Measurements from ENCODE around the gene RIF1. TPM values are rescaled to one million over a fixed set of nuclear protein-coding genes. Genes with fewer than 3 reads are reported as not detected.

RIF1 gene
- total RNA-seq, 1 experiment from 2014 or later, result 37.1 TPM

DNA sequence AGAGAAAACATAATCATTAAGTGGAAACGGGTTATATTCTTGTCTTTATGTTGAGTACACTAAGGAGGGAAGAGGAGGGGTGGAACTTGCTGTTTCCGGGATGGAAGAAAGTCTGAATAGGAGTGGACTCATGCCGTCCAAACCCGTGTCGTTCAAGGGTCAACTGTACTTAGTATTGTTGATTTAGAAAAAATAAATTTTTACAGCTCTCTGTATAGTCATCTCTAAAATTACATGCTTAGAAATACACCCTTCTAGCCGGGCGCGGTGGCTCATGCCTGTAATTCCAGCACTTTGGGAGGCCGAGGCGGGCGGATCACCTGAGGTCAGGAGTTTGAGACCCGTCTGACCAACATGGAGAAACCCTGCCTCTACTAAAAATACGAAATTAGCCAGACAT lies 29.4 kb downstream of the RIF1 start:
- Histone ChIP-seq H2AFZ (ENCODE audit: low read length) (no peak overlapping the region), H3K9ac (ENCODE audit: low read length) (no peak overlapping the region), H3F3A (ENCODE audit: low read length, unreplicated experiment) (no peaks in the 10 kb centered on the region), H3K27ac (ENCODE audit: low read length) (no peak overlapping the region), H3K36me3 (ENCODE audit: low read depth, low read length) (peaks cover 76% of the 10 kb centered on the region), H3K4me3 (ENCODE audit: low read length) (no peak overlapping the region), H4K20me1 (ENCODE audit: low read length) (no peaks in the 10 kb centered on the region), H3K9me2 (replicated peaks; ENCODE audit: low read length) (no peaks in the 10 kb centered on the region), H3K9me3 (ENCODE audit: low read length) (no peaks in the 10 kb centered on the region), H3K27me3 (ENCODE audit: low read length) (no peaks in the 10 kb centered on the region), H3K4me1 (ENCODE audit: insufficient read depth, low read length) (no peaks in the 10 kb centered on the region), H3K79me2 (ENCODE audit: low read length) (no peaks in the 10 kb centered on the region), H3K4me2 (ENCODE audit: low read length) (no peak overlapping the region)
- DNase-seq (no peak), ATAC-seq (no peak)
- TF ChIP-seq, protein P1, sequence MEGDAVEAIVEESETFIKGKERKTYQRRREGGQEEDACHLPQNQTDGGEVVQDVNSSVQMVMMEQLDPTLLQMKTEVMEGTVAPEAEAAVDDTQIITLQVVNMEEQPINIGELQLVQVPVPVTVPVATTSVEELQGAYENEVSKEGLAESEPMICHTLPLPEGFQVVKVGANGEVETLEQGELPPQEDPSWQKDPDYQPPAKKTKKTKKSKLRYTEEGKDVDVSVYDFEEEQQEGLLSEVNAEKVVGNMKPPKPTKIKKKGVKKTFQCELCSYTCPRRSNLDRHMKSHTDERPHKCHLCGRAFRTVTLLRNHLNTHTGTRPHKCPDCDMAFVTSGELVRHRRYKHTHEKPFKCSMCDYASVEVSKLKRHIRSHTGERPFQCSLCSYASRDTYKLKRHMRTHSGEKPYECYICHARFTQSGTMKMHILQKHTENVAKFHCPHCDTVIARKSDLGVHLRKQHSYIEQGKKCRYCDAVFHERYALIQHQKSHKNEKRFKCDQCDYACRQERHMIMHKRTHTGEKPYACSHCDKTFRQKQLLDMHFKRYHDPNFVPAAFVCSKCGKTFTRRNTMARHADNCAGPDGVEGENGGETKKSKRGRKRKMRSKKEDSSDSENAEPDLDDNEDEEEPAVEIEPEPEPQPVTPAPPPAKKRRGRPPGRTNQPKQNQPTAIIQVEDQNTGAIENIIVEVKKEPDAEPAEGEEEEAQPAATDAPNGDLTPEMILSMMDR (conservative IDR thresholded peaks at IDR 0.05; ENCODE audit: low read depth, low read length), result no peak
- intact Hi-C loops (cut with micrococcal nuclease), result loop anchor here (5.0 to 10.0 kb wide), 3 partner anchors 152 to 1854 kb away; partner anchors contain the start of genes MMADHC, NMI and RBM43
- CTCF ChIA-PET, result no interaction called here
- POLR2A ChIA-PET (ENCODE audit: unreplicated experiment), result no interaction called here
- no TSS peak for BruUV-seq (replicated peaks)

DNA sequence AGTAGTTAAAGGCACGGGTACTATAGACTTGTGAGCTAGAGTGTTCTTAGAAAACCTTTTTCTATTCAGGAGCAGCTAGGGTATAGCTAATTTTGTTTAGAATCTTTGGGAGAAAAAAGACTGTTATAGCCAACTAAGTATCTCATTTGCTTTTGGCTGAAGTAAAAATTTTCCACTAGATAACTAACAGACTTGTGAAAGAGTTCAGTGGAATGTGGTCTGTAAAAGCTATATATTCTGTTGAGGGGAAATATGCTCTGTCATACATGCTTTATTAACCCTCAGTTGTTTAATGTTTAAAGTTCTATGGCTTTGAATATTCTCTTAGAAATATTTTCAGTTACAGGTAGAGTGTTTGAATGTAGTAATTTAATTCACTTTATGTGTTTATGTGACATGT lies 49.7 kb downstream of the RIF1 start:
- no peak for DNase-seq
- BruUV-seq (replicated peaks), result no TSS peak
- no peaks in the 10 kb centered on the region for H3K4me1 ChIP-seq (ENCODE audit: insufficient read depth, low read length)
- no peak overlapping the region for H3K9ac ChIP-seq (ENCODE audit: low read length)
- H2AFZ ChIP-seq (ENCODE audit: low read length), result no peak overlapping the region
- no peak for ATAC-seq
- ChIA-PET CTCF (no interaction called here), POLR2A (ENCODE audit: unreplicated experiment) (no interaction called here)
- H3K27ac ChIP-seq (ENCODE audit: low read length), result no peak overlapping the region
- peaks cover 3% of the 10 kb centered on the region for H3F3A ChIP-seq (ENCODE audit: low read length, unreplicated experiment)
- H3K9me3 ChIP-seq (ENCODE audit: low read length), result no peaks in the 10 kb centered on the region
- H3K36me3 ChIP-seq (ENCODE audit: low read depth, low read length), result peaks cover 83% of the 10 kb centered on the region
- intact Hi-C loops (cut with micrococcal nuclease), result no loop called here
- H4K20me1 ChIP-seq (ENCODE audit: low read length), result no peaks in the 10 kb centered on the region
- no peaks in the 10 kb centered on the region for H3K79me2 ChIP-seq (ENCODE audit: low read length)
- no peaks in the 10 kb centered on the region for H3K9me2 ChIP-seq (replicated peaks; ENCODE audit: low read length)
- no peak overlapping the region for H3K4me3 ChIP-seq (ENCODE audit: low read length)
- no peak overlapping the region for H3K4me2 ChIP-seq (ENCODE audit: low read length)
- H3K27me3 ChIP-seq (ENCODE audit: low read length), result no peaks in the 10 kb centered on the region
- TF ChIP-seq EZH2phosphoT487 (IDR thresholded peaks at IDR 0.05; ENCODE audit: borderline replicate concordance, low read length) (no peak), EZH2 (IDR thresholded peaks at IDR 0.05; ENCODE audit: low read length, unreplicated experiment) (no peak)
- TF ChIP-seq, protein P1 (conservative IDR thresholded peaks at IDR 0.05; ENCODE audit: low read depth, low read length), result no peak

DNA sequence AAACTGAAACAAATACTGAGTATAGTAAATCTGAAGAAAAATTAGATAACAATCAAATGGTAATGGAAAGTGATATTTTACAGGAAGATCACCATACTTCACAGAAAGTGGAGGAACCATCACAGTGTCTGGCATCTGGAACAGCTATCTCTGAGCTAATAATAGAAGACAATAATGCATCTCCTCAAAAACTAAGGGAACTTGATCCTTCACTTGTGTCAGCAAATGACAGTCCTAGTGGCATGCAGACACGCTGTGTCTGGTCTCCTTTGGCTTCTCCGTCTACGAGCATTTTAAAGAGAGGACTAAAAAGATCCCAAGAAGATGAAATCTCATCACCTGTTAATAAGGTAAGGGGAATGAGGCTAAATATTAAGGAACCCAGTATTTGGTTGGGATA lies 56.1 kb downstream of the RIF1 start:
- Histone ChIP-seq H3K9me2 (replicated peaks; ENCODE audit: low read length) (no peaks in the 10 kb centered on the region), H3K9ac (ENCODE audit: low read length) (no peak overlapping the region), H3K27ac (ENCODE audit: low read length) (no peak overlapping the region), H3K79me2 (ENCODE audit: low read length) (no peaks in the 10 kb centered on the region), H2AFZ (ENCODE audit: low read length) (no peak overlapping the region), H3K4me1 (ENCODE audit: insufficient read depth, low read length) (no peaks in the 10 kb centered on the region), H3F3A (ENCODE audit: low read length, unreplicated experiment) (no peaks in the 10 kb centered on the region), H3K36me3 (ENCODE audit: low read depth, low read length) (peaks cover 89% of the 10 kb centered on the region), H4K20me1 (ENCODE audit: low read length) (no peaks in the 10 kb centered on the region), H3K4me3 (ENCODE audit: low read length) (no peak overlapping the region), H3K4me2 (ENCODE audit: low read length) (no peak overlapping the region), H3K27me3 (ENCODE audit: low read length) (no peaks in the 10 kb centered on the region), H3K9me3 (ENCODE audit: low read length) (no peaks in the 10 kb centered on the region)
- ATAC-seq, result no peak
- no TSS peak for BruUV-seq (replicated peaks)
- intact Hi-C loops (cut with micrococcal nuclease), result no loop called here
- POLR2A ChIA-PET (ENCODE audit: unreplicated experiment), result no interaction called here
- no peak for DNase-seq
- TF ChIP-seq EZH2 (IDR thresholded peaks at IDR 0.05; ENCODE audit: low read length, unreplicated experiment), result no peak
- TF ChIP-seq, protein P1 (conservative IDR thresholded peaks at IDR 0.05; ENCODE audit: low read depth, low read length), result no peak
- CTCF ChIA-PET, result no interaction called here

Data from PC-3 (cell line).